Endometrial microvascular endothelial cells (primary cell): ENCODE data around the gene TBC1D16. TPM values are rescaled to one million over a fixed set of nuclear protein-coding genes. Genes with fewer than 3 reads are reported as not detected.

Source experiments
- in situ Hi-C: cut with HindIII; loops from 2 replicates; pipeline ENCODE4 v1.10.0; 2017; ENCODE audit warnings: low sequenced_read_pairs, low pct_unique_long_range_greater_than_20kb; ENCODE audit errors: inconsistent ontology term
- total RNA-seq: library from RNA; depleted of rRNA; stranded (reverse); fragments of >200 nt; gene quantifications from one replicate; pipeline ENCODE4 v1.2.3, GENCODE V29; 2015; ENCODE audit errors: inconsistent ontology term

Gene TBC1D16
- total RNA-seq, 1 donor from 2014 or later = 22.8 TPM

DNA sequence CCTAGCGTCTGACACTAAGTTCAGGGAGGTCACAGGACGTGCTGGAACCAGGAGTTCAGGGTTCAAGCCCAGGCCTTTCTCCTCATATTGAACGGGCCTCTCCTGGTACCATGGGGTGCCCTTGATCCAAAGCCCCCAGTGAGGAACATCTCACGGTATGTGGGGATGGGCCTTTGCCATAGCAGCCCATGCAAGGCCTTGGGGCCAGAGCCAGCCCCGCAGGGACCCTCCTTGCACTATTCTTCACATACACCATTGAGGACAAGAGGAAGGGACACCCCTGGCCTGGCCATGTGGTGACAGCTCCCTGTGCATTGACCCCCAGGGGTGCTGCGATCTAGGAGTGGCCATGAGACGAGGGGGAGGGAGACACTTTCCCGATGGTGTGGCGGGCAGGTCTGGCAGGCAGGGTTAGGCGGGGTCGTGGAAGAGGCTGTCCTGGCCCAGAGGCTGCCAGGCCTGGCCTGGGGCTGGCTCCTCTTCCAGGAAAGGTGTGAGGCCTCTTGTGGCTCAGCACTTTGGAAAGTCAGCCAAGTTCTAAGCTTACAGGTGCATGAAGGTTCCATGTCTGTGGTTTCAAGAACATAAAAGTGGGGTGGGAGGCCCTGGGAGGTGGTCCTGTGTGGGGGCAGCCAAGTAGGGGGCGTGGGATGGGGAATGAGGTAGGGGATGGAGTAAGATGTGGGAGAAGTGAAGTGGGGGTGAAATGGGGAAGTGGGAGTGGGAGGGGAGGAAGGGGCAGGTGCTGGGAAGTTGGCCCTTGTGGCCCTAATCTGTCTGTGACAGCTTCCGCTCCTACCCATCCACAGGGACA, 107.8 kb downstream of the TBC1D16 start:
- in situ Hi-C loops = no loop called here

DNA sequence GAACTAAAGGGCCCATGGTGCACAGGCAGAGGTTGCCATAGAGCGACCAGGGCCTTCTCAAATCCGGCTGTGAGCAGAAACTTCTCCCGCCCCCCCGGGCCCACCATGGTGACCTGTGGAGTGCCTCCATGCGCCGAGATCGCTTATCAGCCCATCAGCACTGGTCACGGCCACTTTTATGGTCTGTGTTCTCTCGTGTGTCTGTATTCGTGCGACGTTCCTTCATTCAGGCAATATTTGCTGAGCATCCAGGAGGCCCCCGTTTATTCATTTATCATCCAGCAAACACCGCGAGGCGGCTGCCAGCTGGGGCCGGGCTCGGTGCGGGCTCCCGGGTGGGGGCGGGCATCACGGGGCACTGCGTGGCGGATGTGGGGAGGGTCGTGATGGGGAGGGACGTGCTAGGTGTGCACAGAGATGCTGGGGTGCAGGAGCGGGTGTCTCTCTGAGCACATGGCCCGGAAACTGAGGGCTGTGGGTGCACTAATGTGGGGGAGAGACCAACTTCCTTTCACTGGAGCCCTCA, 108.5 kb downstream of the TBC1D16 start:
- in situ Hi-C loops = no loop called here

DNA sequence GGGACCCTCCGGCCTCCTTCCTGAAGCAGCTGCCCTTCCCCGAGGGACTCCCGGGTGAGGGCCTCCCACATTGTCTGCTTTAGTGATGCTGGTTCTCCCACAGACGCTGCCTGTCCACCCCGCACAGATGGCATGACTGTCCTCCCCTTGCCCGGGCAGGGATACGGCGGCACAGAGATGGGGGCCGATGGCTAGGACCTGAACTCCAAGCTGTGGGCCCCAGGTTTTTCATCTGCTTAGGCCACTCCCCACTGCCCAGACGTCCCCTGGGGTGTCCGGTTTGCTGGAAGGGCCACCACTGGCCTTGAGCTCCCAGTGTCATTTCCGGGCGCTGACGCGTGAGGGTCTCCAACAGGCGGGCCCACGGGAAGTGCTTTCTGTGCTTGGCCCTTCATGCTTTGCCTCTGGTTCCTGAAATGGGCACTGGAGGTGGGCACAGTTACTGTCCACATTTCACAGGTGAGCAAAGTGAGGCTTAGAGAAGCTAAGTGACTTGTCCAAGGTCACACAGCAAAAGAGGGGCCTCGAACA, 109.0 kb downstream of the TBC1D16 start:
- in situ Hi-C loops = no loop called here

DNA sequence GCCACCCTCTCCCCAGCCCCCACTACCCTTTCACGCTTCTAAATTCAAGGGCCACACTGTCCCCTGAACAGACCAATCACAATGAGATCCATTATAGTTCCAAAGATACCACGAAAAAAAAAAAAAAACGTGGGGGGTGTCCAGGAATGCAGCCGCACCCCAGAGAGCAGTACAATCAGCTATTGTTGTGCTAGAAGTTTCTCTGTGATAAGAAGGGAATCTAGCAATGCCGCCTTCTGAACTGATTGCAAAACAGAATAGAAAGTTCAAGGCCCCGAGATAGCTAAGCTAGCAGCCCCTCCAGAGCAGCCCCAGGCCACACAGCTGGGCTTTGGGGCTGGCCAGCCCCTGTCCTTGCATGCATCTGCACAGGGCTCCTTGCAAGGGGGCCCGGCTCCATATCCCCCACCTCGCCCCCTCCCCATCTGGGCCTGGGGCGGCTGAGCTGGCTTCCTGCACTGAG, 109.5 kb downstream of the TBC1D16 start:
- in situ Hi-C loops = no loop called here

DNA sequence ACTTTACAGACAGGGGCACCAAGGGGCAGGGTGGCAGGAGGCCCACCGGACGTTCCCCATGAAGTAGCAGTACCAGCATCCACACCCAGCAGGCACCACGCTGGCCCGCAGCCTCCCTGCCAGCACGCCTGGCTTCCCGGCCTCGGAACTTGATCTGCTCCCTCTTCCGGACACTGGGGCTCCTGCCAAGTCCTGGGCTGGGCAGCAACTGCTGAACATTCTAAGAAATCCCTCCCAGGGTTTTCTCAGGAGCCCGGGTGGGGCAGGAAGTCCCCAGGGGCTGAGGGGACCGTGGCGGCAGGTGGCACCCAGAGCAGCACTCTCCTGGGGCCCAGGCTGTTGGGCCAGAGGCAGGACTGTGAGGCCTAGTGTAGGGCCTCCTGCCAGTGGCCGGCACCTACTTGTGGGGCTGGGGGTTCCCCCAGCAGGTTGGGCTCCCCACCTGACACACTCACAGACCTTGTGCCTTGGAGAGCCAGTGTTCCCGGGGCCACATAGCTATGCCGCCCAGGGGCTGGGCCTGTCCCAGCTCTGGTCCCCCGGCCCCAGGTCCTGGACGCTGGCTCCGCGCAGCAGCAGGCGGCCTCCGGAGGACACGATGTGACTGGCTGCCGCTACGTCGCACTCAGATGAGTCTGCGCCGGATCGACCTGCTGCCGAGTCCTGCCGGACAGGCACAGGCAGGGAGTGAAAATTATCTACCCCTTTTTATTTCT, 110.3 kb downstream of the TBC1D16 start:
- in situ Hi-C loops = no loop called here

DNA sequence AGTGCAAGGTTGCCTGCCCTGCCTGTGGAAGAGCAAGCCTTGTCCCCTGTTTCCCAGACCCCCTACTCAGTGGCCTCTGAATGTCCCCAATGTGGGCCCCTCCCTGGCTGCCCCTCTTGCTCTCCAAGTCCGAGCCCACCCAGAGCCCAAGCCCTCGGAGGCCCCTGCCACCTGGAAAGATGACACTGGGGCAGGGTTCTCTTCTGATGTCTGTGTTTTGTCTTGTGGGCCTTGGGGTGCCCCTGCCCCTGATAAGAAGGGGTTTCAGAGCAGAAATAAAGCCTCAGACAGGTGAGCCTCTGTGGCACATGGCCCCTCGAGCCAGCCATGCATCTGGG, 111.1 kb downstream of the TBC1D16 start:
- in situ Hi-C loops = no loop called here

DNA sequence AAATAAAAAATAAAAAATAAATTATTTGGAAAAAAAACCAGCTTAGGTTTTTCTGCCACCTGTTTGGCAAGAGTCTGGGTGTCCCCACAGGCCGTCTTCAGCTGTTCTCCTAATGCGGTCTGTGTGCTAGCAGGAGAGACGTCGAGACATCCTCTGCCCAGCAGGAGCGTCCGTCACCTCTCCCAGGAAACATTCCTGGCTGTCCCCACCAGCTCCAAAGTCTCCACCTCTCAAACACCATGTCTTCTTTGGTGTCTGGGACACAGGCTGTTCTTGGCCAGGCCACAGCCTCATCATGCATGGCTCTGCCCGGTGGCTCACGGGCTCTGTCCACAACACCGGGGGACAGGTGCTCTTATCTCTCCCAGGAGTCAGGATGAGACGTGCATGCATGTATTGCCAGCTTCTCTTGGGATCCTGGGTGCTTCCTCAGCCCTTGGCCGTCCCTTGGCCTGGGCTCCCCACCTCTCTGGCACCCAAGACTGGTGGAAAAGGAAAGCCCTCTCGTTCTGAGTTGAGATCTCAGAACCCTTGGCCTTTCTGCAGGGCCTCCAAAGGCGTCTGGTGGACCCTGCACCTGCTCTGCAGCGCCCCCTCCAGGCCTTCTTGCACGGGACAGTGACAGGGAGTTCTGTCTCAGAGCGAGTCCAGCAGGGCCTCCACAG, 111.6 kb downstream of the TBC1D16 start:
- in situ Hi-C loops = no loop called here

DNA sequence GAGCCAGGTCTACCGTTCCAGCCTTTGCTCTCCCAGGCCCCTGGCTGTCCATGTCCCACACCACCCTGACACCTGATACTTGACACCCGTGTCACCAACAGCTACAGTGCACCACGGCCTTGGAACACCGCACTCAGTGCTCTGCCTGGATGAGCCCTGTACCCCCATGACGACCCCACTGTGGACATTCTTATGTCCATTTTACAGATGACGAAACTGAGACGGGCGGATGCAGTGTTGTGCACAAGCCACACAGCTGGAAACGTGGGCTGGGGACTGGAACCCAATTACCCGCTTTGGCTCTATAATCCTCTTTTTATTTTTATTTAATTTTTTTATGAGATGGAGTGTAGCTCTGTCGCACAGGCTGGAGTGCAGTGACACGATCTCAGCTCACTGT, 112.9 kb downstream of the TBC1D16 start:
- in situ Hi-C loops = no loop called here

DNA sequence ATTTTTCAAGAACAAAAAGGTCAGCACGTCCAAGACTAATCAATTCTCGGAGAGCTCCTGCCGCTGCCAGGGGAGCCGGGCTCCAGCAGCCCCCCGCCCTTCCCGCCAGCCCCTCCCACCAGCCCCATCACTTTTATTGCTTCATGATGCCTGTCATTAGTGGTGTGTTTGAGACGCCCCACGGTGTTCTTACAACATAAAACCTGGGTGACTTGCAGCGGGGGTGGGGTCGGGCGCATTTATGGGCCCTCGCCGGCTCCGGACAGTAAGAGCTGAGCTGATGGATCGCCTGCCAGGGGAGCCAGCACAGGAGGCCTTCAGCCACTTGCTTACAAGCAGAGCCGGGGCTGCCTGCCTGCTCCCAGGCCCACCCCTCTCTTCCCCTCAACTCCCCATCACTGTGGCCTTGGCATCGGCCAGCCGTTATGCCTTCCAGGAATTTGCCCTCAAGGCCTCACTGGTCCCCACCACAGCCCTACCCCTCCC, 113.5 kb downstream of the TBC1D16 start:
- in situ Hi-C loops = no loop called here

DNA sequence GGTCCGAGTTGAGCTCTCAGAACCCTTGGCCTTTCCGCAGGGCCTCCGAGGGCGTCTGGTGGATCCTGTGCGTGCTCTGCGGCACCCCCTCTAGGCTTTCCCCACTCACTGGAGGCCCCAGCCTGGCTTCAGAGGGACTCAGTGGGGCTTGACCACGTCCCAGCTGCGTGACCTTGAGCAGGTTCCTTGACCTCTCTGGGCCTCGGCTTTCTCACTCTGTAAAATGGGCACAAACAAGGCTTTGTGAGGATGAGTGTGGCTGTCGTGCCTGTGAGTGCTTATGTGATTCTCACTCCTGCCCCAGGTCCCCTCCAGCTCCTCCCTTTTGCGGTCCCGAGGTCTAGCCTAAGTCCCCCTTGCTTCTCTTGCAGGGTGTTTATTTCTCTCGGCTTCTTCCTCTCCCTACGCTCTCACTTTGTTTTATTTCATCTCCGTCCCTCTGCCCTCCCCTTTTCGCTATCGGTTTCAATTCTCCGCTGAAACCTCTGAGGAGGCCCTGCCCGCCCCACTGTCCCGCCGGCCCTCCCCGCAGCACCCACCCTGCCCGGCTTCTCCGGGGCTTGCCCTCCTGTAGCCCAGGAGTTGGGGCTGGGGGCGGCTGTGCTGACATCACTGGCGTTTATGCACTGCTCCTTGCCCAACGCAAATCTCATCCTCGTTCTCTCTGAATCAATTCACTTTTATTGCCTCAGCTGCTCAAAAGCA, 114.1 kb downstream of the TBC1D16 start:
- in situ Hi-C loops = no loop called here

DNA sequence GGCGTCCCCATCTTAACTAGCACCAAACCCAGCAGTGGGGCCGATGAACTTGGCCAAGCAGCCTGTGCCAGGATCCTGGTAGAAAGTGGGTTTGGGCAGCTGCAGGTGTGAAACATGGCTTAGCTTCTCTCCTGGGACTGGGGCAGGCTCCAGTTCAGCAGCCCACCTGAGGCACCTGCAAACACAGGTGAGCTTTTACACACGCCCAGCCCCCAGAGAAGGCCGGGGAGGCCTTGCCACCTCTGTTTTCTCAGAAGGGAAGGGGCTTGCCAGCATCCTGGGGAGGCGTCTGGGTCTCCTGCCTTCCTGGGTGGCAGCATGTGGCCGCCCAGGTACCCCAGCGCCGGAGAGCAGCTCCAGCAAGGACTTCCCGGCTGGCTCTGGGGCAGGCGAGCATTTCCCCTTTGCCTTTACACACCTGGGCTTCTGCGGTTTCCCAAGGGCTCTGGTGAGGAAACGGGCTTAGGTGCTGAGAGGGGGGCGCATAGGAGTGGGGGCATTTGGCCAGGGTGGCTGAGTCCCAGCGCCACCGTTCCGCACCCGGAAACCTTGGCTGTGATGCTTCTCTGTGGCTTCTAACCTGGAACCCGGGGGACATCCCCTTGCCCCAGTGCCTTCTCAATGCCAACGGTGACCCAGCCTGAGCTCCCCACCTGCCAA, 114.8 kb downstream of the TBC1D16 start:
- in situ Hi-C loops = no loop called here

DNA sequence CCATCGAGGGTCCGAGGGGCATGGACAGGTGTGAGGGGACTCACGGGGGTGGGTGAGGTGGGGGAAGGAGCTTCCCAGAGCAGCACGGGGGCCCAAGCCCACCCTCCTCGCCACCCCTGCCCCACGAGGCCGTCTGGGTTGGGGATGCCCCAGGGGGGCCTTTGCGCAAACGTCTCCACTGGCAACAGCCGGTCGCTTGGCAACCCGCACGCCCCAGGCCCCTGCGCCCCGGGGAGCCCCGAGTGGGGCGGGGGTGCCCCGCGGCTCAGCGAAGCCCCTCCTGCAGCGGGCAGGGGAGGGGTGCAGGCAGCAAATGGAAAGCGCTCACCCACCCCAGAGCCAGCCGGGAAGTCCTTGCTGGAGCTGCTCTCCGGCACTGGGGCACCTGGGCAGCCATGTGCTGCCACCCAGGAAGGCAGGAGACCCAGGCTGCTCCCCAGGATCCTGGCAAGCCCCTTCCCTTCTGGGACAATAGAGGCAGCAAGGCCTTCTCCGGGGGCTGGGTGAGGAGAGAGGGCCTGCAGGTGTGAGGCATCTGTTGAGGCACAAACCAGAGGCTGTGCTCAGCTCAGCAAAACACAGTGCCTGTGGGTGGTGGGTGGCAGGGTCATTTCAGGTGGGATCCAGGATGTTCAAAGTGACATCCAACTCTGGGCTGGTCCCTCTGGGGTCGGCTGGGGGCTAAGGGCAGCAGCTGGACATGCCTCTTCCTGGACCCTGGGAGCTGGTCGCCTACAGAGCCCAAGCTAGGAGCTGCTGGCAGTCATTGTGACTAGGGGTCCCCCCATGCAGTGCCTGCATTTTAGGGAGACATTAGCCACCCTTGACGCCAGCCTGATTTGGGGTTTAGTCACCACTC, 115.6 kb downstream of the TBC1D16 start:
- in situ Hi-C loops = no loop called here

DNA sequence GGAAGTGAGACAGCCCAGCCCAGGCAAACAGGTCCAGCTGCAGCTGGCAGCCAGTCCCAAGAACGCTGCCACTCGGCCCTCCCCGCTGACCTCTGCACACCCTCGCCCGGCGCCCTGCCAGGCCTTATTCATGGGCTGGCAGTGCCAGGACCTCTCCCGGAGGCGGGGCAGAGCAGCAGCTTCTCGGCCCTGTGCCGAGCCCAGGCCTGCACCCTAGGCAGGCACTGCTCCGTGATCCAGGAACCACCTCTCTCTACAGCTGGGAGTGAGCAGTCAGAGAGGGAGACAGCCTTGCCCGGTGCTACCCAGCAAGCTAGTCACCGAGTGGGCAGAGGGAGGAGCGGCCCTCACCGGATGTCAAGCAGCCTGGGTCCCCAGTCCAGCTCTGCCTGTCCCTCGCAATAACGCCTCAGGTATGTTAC, 116.5 kb downstream of the TBC1D16 start:
- in situ Hi-C loops = no loop called here

DNA sequence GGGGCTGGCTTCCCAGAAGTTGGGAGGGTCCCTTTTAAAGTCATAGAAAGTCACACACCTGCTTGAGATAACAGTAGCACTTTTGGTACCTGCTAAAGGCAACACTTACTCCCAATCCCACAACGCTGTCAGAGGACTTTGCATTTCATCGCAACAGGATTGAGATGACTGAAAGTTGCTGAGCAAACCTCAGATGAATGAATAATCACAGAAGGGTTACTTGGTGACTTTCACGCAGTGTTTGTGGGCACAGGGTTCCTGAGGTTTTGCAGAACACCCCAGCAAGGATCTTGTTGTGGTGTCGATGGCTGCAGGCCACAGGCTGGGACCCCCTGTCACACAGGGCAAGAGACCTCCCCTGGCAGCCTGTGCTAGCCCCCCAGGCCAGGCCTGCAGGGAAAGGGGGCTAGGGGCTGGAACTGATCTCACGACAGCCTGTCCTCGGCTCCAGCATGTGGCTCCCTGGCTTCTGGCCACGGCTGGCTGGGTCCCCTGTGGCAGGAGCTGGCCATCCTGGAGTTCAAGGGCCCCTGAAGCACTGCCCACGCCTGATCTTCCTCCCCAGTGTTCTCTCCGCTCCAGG, 117.0 kb downstream of the TBC1D16 start:
- in situ Hi-C loops = no loop called here

DNA sequence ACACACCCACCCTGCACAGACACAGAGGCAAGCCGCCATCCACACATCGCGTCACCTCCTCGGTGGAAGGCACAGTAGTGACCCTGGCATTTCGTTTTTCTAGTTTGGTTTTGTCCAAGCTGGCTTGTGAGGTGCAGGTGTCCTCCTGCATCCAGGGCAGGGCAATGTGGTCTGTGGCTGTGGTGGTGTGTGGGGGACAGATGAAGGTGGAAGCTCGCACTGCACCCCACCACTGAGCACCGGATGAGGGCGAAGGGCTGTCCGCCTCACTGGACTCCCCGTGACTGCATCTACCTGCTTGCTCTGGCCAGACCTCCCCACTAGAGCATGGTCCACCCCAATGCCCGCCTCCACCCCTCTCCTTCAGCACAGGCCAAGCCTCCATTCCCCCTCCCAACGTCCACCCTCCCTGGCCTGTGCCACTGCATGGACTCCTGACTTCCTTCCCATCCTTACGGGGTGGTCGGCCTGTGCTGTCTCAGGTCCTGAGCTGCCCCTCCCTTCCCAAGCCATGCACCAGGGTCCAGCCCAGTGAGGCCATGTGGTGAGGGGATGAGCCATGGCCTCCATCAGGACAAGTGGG, 117.7 kb downstream of the TBC1D16 start:
- in situ Hi-C loops = no loop called here

DNA sequence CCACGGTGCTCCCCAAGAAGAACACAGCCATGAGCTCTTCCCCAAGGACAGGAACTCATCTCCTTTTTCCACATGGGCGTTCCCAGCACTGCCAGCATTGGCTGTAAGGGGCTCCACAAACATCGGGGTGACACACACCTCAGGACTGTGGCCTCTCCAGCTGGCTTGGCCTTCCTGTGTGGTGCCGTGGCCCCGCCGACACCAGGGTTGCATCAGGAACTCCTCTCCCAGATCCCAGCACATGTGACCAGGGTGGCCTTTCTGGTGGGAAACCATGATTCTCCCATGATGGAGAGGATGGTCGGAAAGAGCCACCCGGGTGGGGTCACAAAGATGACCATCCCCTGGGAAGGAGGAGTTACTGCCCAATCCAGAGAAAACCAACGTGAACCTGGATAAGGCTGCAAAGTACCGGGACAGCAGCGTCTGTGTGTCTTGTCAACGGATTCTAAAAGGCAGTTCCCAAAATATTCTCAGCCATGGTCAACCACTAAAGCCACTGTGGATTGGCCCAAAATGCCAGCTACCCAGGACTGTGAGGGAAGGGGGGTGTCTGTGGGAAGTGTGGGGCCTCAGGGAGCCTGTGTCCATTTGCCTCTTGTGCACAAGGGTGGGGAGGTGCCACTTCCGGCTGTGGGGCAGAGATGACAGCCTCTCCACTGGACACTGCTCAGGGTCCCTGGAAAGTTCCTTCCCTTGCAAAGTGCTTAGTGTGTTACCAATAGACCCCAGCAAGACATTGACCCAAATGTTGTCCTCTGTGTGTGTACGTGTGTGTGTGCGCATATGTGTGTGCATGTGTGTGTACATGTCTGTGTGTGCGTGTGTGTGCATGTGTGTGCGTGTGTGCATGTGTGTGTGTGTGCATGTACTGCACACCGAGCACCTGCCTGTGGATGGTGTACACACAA, 118.4 kb downstream of the TBC1D16 start:
- in situ Hi-C loops = no loop called here
